GM19043 (cell line): Measurements from ENCODE around the gene WDR72.
"Not testable (repeated sequence)": the region's sequence is repeated elsewhere in the genome, so short reads cannot be mapped to it uniquely, and the experiment has no call there.

ENCODE experiments used
- ATAC-seq: cut with Tn5 transposase; IDR thresholded peaks from one replicate; pipeline ENCODE4 v1.9.1; 2021; ENCODE audit warnings: low read depth; ENCODE audit not compliant: unreplicated experiment

Gene WDR72

DNA sequence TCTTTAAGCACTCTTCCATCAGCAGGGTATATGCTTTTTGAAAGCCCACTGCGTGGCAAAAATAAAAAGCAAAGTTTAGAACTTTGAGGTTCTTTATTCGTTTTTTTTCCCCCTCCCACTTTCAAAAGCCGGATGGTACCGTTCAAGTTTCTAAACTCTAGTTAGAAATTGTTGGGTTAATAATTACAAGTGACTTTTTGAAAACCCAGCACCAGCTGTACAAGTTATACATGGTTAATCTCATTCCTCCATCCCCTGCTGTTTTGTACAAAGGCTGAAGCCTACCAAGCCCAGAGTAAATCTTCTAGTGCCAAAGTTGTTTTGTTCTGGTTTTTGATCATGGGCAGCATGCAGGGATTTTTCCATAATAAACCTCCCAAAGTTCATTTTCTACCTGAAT is 48.6 kb downstream of the WDR72 start:
- ATAC-seq = no peak

- no peak for ATAC-seq
Observed at GRCh38 chr15:53709821-53710220, 49.6 kb downstream of the WDR72 start.

DNA sequence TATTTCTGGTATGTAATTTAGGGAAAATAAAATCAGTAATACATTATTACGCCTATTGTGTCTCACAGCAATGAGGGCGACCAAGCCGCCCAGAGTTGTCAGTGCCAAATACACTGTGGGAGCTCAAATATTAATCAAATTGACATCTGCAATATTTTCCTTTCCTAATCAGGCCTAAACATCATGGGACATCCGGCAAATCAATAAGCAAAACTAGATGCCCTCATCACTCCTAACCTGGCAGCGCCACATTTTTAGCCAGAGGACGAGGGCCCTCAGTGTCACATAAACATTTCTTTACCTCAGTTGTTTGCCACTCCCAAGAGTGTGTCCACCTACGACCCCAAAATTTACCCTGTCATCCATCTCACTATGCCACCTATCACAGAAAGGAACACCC is 64.1 kb downstream of the WDR72 start:
- no peak for ATAC-seq

DNA sequence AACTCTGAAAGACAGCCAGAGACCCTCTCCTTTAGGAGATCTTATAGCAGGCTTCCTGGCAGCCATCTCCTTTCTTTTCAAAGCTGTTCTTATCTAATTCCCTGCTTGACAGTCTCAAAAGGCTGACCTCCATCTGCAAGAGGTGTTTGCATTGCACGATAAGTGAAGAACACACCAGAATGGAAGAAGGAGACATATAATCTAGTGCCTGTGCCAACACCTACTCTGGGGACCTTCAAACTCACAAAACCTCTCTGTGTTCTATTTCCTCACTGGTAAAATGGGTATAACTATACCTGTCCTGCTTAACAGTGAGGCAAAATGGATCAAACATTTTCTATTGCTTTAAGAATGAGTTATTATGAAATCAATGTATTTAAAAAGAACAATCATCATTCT is 65.0 kb downstream of the WDR72 start:
- no peak for ATAC-seq

DNA sequence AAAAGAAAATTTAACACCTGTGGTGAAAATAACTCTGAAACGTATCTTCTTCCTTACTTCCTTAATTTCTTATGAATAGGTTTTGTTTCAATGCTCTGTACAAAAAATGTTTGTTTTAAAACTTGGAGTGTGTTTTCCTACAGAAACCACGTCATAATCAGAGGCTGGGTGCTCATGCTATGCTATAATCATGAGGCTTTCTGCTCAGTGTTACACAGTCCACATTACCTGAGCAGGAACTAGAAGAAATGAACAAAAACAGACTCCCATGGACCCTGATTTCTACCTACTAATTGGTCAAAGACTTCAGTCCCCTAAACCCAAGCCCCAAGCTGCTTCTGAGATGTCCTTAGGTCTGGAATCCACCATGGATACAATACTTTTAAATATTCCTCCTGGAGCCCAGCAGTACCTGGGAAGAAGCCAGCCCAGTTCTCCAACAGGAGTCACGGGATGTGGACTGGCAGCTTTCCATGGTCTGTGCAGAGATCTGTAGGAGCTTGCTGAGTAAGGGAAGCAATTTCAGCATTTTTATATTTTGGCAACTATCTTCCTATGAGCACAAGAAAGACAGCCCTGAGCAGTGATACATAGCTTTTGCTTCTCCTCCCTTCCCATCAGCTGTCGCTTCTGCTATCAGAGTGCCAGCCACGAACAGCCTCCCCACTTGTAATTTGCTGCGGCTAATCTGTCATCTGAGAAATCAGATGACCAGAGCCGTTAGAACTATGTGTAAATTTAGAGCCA is 65.6 kb downstream of the WDR72 start:
- no peak for ATAC-seq

GRCh38 chr15:53684162-53684561 is 75.3 kb downstream of the WDR72 start:
- ATAC-seq = not testable (repeated sequence)

DNA sequence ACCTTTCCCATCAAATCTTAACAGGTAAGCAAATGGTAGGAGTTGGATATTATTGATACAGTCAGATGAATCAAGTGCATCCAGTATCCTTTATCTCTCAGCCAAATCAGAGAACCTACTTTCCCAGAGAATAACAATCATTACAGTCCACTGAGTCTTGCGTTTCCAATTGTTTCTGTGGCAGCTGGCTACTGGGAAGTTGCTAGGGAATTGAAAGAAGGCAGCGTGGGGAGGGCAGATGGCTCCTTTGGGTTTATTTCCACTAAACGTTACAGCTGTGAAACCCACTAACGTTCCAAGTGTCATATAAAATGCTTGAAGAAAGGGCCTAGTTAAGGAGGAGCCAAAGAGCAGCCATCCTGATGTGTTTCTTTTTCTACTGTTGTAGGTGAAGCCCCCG is 78.4 kb downstream of the WDR72 start:
- no peak for ATAC-seq

- no peak for ATAC-seq
Observed at GRCh38 chr15:53675832-53676231, 83.6 kb downstream of the WDR72 start.

DNA sequence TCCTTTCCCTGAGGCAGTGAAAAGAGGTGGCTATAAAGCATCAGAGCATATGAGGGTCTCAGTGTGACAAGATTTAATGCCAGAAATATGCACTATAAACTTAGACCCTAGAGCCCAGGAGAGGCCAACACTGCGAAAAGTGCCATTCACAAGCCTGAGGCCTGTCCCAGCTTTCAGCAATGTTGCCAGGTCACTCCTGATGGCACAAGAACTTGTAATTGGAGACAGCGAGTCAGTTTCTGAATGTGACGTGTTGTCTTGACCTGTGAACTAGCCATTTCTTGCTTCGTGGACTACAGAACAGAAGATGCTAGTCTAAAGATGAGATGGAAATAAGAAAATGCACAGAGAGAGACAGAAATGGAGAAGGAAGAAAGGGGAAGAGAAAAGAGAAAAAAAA is 87.9 kb downstream of the WDR72 start:
- ATAC-seq = no peak

DNA sequence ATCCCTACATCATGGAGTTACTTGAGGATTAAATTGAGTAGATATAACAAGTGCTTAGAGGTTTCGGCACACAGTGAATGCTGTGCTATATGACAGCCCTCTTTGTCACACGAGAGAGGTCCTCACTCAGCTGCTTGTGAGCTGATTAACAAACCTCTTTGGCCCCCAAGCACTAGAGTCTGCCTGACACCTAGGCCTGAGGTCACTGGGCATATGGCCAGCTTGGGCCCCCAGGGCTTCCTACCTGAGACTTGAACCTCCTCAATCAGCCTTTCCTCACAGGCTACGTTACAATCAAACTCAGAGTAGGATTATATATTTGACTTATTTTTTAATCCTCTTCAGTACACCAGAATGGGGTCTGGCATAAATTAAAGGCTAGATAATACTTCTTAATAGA is 88.8 kb downstream of the WDR72 start:
- no peak for ATAC-seq

DNA sequence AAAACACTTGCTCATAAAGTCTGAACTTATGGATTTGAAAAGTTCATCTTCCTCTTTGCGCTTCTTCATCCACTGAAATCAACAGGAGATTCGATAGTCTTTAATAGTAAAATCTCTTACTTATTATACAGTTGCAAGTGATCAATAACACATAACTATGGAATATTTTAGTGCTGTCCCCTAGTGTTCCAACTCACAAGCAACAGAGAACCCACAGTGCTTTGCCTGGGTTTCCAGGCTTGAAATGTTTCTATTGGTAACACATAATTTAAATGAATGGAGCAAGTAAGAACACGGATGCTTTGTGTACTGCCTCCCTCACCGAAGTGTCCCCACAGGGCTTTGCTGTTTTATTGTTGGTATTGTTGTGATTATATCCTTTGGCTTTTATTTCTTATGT is 93.5 kb downstream of the WDR72 start:
- ATAC-seq = no peak

DNA sequence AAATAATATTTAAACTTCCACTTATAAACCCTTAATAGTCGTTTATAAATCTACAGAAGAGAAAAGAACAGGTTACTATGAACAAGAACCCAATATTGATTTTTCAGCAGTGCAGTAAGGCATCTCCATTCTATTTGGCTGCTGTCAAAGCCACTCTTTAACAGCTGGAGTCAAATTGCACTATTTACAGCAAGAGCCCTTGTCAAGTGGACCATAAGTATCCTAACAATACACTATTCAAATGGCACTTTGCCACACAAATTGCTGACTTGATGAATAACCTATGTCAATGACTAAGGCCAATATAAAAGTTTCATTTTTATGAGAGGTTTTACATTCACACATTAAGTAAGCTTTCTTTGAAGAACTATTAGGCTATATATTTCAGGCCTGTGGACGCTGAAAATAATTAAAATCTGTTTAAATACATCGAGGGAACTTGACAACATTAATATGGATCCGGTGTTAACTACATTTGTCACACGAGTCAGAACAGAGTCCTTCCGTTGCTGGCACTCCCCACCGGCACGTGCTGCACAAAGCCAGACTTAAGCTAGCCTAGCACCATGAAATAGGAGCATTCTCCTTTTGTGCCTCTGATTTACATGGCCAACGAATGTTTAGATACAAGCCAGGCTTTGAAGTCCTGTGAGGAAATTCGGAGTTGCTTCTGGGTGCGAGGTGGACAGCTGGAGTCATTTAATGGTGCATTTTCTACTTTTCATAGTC is 100.5 kb downstream of the WDR72 start:
- no peak for ATAC-seq

DNA sequence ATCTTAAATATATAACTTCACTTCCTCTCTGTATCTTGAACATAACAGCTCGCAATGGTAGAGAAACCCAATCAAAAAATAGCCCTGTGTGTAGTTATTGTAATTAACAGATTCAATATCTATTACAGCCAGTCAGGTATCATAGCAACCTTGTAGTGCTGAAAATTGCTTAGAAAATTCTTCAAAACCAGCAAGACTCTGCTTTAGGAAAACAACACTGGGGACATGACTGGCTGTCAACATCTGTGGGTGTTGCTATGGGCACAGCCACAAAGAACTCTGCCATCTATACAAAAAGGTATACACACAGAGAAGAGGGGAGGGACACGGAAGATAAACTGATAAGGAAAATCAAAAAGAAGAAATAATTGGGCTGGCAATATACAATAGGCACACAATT is 101.2 kb downstream of the WDR72 start:
- no peak for ATAC-seq

DNA sequence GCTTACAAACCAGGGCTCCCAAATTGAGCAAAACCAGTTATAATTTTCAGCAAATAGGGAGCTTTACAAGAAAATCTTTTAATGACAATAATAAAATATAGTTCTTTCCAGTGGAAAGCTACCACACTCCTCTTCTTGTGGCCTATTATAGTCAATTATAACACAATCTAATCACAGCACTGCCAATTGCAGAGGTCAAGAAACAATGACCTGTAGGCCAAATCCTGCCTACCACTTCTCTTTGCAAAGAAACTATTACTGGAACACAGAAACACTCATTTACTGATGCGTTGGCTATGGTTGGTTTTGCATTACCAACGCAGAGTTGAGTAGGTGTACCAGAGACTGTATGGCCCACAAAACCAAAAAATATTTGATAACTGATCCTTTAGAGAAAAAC is 110.5 kb downstream of the WDR72 start:
- no peak for ATAC-seq

DNA sequence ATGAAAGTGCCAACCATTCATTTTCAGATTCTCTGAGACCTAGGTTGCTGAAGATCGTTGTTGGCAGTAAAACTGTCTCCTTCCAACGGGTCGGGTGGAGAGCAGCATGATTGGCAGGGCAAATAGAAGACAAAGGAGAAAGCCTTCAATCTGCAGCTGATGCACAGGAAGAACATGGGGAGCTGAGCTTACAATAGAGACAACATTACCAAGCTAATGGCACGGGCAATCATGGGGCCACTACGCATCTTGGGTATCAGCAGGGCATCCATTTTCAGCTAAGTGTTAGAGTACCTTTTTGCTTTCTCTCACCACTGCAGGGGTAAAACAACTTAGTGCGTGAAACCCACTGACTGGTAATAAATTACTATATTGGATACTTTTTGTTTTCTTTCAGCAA is 114.8 kb downstream of the WDR72 start:
- ATAC-seq = no peak

DNA sequence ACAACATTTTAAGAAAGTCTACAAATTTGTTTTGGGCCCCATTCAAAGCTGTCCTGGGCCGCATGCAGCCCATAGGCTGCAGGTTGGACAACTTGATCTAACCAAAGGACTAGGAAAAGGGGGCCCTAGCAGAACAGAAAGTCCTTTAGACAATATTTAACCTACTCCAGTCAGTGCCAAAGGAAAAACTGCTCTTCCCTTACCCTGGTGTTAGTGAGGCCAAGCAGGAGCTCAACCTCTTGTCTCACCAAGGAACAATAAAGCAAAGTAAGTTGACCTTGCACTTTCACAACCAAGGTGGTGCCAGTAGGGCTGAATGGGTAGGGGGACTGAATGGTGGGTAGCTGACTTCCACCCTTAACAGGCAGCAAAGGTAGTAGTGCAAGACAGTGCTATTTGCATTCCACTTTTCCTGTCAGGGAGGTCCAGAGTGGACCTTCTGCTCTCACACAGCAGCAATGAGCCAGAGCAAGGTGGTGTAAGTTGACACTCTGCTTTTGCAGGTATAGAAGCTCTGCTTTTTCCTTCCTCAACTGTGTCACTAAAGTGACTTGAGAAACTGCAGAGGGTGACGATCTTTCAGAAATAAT is 124.9 kb downstream of the WDR72 start:
- ATAC-seq = no peak

GRCh38 chr15:53627279-53627678 is 132.2 kb downstream of the WDR72 start:
- ATAC-seq = no peak

DNA sequence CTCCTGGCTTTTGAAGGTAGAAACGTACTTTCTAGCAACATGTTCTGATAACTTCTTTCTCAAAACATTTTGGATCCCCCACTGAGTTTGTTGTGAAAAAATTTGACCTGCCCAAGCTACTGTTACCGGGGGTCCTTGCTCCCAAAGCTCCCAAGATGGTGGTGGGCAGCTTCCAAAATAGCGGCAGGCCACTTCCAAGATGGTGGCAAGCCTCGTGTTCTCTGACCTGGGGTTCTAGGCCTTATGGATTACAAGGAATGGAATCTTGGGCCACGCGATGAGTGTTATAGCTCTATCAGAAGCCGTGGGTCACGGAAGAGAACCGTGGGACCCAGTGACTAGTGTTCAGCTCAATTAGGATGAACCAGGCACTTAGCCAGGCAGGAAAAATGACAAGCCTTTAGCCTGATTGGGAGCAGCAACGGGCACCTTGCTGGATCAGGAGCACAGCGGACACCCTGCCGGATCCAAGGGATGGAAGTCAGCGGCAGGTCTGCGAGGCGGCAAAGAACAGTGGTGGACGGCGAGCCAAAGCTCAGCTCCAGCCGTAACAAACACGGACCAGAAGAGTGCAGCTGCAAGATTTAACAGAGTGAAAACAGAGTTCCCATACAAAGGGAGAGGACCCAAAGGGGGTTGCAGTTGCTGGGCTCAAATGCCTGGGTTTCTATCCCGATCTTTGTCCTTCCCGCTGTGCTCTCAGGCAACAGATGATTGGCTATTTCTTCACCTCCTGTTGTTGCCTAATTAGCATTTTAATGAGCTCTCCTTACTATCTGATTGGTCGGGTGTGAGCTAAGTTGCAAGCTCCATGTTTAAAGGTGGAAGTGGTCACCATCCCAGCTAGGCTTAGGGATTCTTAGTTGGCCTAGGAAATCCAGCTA is 133.3 kb downstream of the WDR72 start:
- no peak for ATAC-seq

DNA sequence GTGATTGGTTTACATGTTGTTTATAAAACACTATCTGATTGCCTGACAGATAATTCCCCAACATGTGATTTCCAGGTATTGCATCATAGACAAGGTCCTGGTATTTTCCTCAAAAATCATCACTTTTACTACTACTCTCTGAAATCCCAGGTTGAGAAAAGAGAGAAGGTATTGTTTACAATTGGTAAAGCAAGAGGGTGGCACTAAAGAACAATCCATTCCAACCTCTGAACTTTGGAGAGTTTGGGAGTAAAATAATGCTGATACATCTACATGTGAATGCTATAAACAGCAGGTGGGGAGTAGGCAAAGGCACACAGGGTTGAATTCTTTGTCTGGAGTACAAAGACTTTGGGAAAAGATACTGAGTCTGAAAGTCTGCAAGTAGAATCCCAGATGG is 134.2 kb downstream of the WDR72 start:
- no peak for ATAC-seq

DNA sequence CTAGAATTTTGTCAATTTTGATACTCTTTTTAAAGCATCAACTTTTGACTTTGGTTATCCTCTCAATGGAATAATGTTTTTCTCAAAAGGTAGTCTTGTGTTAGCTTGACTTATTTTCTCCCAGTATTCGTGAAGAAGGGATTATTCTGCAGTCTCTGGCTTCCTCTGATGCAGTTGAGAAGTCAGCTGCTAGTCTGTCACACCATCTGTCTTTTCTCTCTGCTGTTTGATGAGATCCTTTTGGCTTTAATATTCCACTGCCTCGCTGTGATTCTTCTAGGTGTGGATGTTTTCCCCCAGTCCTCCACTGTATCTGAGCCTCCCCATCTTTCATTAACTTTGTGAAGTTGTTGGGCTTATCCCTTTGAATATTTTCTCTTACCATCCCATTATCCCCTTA is 141.0 kb downstream of the WDR72 start:
- no peak for ATAC-seq
